Measurements from ENCODE around the gene USP49. TPM values are rescaled to one million over a fixed set of nuclear protein-coding genes. Genes with fewer than 3 reads are reported as not detected.
A peak's percentile ranks its signal among the peaks of the same experiment; 100 is the strongest.

The USP49 gene
- total RNA-seq, 1 experiment from 2014 or later, result 4.1 TPM

DNA sequence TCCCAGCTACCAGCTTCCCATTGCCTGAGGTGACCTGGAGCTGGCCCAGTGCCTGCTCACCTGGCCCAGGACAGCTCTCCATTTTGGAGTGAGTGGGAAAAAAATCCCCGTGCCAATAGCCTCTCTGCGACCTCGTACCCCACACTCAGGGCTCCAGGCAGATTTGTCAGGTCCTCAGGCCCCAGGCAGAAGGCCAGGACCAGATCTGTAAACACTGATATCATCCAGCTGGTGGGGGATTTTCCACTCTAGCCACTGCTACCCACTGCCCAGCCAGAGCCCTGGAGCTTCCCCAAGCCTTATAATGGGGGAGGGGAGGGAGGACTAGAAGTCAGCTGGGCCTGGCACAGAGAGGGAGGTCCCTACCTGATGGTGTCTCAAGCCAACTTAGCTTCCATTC is 146.6 kb downstream of the USP49 start:
- intact Hi-C loops (cut with micrococcal nuclease), result no loop called here
- BruUV-seq (replicated peaks), result no TSS peak
- ChIA-PET POLR2A (interaction anchor here (0.7 to 0.9 kb wide), 2 partner anchors 16 to 161 kb away, joined by 3 to 4 read pairs; no protein-coding TSS in a partner anchor), CTCF (interaction anchor here (0.8 to 1.2 kb wide), 4 partner anchors 12 to 381 kb away, joined by 3 to 5 read pairs (median 4); partner anchors contain the start of gene TFEB)
- Mint-ChIP-seq H3K4me3 (ENCODE audit: unreplicated experiment) (no peak overlapping the region), H3K4me1 (ENCODE audit: insufficient read depth, unreplicated experiment) (peaks cover 10% of the 10 kb centered on the region), H3K27me3 (ENCODE audit: insufficient read depth, unreplicated experiment) (peaks cover 20% of the 10 kb centered on the region), H3K36me3 (ENCODE audit: insufficient read depth, unreplicated experiment) (no peaks in the 10 kb centered on the region), H3K9me3 (ENCODE audit: unreplicated experiment) (no peaks in the 10 kb centered on the region), H3K27ac (ENCODE audit: low read depth, unreplicated experiment) (no peak overlapping the region)
- no peak for DNase-seq (ENCODE audit: unreplicated experiment)
- TF ChIP-seq, protein P1, sequence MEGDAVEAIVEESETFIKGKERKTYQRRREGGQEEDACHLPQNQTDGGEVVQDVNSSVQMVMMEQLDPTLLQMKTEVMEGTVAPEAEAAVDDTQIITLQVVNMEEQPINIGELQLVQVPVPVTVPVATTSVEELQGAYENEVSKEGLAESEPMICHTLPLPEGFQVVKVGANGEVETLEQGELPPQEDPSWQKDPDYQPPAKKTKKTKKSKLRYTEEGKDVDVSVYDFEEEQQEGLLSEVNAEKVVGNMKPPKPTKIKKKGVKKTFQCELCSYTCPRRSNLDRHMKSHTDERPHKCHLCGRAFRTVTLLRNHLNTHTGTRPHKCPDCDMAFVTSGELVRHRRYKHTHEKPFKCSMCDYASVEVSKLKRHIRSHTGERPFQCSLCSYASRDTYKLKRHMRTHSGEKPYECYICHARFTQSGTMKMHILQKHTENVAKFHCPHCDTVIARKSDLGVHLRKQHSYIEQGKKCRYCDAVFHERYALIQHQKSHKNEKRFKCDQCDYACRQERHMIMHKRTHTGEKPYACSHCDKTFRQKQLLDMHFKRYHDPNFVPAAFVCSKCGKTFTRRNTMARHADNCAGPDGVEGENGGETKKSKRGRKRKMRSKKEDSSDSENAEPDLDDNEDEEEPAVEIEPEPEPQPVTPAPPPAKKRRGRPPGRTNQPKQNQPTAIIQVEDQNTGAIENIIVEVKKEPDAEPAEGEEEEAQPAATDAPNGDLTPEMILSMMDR (IDR thresholded peaks at IDR 0.05; ENCODE audit: unreplicated experiment), result no peak

DNA sequence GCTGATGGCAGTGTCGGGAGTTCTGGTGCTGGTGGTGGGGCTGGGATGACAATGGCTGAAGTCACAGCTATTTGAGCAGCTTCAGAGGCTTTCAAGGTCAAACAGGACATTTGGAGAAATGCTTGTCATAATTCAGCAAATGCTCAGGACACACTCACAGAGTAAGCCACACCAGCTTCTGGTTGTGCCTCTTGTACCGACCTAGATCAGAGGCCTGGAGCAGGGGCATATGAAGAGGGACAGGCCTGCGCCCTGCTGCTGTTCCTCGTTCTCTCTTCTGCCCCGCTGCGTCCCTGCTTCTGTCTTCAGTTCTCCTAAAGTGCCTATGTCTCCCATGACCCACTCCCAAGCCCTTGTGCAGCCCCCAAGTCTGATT is 147.1 kb downstream of the USP49 start:
- BruUV-seq (replicated peaks), result no TSS peak
- TF ChIP-seq, protein P1 (IDR thresholded peaks at IDR 0.05; ENCODE audit: unreplicated experiment), result no peak
- ChIA-PET CTCF (interaction anchor here (0.6 to 1.0 kb wide), 5 partner anchors 12 to 978 kb away, joined by 3 to 5 read pairs (median 3); partner anchors contain the start of gene TFEB), POLR2A (interaction anchor here (0.6 to 0.9 kb wide), 2 partner anchors 15 to 341 kb away, joined by 3 read pairs; no protein-coding TSS in a partner anchor)
- peaks cover 10% of the 10 kb centered on the region for H3K4me1 Mint-ChIP-seq (ENCODE audit: insufficient read depth, unreplicated experiment)
- intact Hi-C loops (cut with micrococcal nuclease), result no loop called here
- H3K9me3 Mint-ChIP-seq (ENCODE audit: unreplicated experiment), result no peaks in the 10 kb centered on the region
- no peaks in the 10 kb centered on the region for H3K36me3 Mint-ChIP-seq (ENCODE audit: insufficient read depth, unreplicated experiment)
- no peak overlapping the region for H3K4me3 Mint-ChIP-seq (ENCODE audit: unreplicated experiment)
- no peak for DNase-seq (ENCODE audit: unreplicated experiment)
- no peak overlapping the region for H3K27ac Mint-ChIP-seq (ENCODE audit: low read depth, unreplicated experiment)
- H3K27me3 Mint-ChIP-seq (ENCODE audit: insufficient read depth, unreplicated experiment), result peaks cover 16% of the 10 kb centered on the region

DNA sequence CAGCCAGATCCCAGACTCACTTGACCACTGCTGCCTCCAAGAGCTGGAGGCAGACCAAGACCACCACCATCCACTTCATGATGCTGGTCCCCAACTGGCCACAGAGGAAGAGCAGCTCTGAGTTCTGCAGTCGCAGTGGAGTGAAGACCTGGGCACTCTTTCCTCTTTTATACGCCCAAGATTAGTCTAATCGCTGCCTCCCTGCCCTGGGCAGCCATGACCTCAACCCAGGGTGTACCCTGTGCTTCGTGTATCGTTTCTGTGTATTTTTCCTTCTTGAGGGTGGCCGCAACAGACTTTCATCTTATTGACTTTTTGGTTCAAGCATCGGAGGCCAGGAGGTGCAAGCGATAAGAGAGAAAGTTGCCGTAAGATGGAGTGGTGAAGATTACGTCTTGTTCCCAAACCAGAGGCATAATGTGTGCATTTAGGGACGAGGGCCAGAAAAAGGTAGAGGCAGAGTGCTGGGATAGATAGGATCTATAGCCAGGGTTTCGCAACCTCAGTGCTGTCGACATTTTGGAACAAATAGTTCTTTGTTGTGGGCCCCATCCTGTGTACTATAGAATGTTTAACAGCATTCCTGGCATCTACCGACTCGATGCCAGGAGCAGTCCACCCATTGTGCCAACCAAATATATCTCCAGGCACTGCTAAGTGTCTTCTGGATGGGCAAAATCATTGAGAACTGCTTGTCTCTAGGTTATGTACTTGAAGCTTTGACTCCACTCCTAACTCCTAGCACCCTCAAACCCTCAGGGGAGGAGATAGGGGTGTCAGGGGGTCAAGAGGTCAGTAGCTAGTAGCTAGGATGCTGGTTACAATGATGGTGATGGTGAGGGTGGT is 147.7 kb downstream of the USP49 start, which contains the start of gene PGC:
Gene PGC, minus strand, starts transcription at position 142 of the 846 bp plus-strand sequence. Its CDS starts 63 bp downstream, at position 79.
- no TSS peak for BruUV-seq (replicated peaks)
- Mint-ChIP-seq H3K4me1 (ENCODE audit: insufficient read depth, unreplicated experiment) (peaks cover 10% of the 10 kb centered on the region), H3K27ac (ENCODE audit: low read depth, unreplicated experiment) (no peak within 1 kb of the TSS), H3K4me3 (ENCODE audit: unreplicated experiment) (no peak within 1 kb of the TSS), H3K36me3 (ENCODE audit: insufficient read depth, unreplicated experiment) (no peaks in the 10 kb centered on the region), H3K9me3 (ENCODE audit: unreplicated experiment) (no peaks in the 10 kb centered on the region), H3K27me3 (ENCODE audit: insufficient read depth, unreplicated experiment) (peaks cover 14% of the 10 kb centered on the region)
- DNase-seq (ENCODE audit: unreplicated experiment), result peak; percentile 79
- CTCF ChIA-PET, result interaction anchor here (0.6 to 1.7 kb wide), 5 partner anchors 11 to 978 kb away, joined by 3 to 8 read pairs (median 4); partner anchors contain the start of gene TFEB
- POLR2A ChIA-PET, result interaction anchor here (0.6 to 0.9 kb wide), 2 partner anchors 15 to 342 kb away, joined by 3 read pairs; no protein-coding TSS in a partner anchor
- TF ChIP-seq, protein P1 (IDR thresholded peaks at IDR 0.05; ENCODE audit: unreplicated experiment), result no peak
- intact Hi-C loops (cut with micrococcal nuclease), result no loop called here

DNA sequence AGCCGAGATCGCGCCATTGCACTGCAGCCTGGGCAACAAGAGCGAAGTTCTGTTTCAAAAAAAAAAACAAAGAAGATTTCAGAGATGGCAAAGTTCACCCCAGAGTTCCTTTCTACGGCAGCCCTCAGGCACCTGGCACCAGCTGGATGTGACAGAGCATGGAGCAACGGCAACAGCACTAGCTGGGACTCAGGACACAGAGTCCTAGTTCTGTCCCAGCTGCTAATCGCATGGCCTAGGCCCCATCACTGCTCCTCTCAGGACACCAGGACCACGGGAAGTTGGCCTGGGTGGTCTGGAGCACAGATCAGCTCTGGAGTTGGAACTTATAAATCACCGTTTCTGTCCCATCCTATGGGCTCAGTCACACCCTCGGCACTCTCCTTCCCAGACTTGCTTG is 149.1 kb downstream of the USP49 start:
- DNase-seq (ENCODE audit: unreplicated experiment), result no peak
- POLR2A ChIA-PET, result no interaction called here
- H3K4me3 Mint-ChIP-seq (ENCODE audit: unreplicated experiment), result no peak overlapping the region
- BruUV-seq (replicated peaks), result no TSS peak
- H3K27me3 Mint-ChIP-seq (ENCODE audit: insufficient read depth, unreplicated experiment), result peaks cover 14% of the 10 kb centered on the region
- no peaks in the 10 kb centered on the region for H3K36me3 Mint-ChIP-seq (ENCODE audit: insufficient read depth, unreplicated experiment)
- H3K4me1 Mint-ChIP-seq (ENCODE audit: insufficient read depth, unreplicated experiment), result peaks cover 16% of the 10 kb centered on the region
- intact Hi-C loops (cut with micrococcal nuclease), result no loop called here
- H3K27ac Mint-ChIP-seq (ENCODE audit: low read depth, unreplicated experiment), result no peak overlapping the region
- no peaks in the 10 kb centered on the region for H3K9me3 Mint-ChIP-seq (ENCODE audit: unreplicated experiment)
- CTCF ChIA-PET, result interaction anchor here (0.7 to 1.7 kb wide), 2 partner anchors 12 to 29 kb away, joined by 4 to 8 read pairs; no protein-coding TSS in a partner anchor
- TF ChIP-seq, protein P1 (IDR thresholded peaks at IDR 0.05; ENCODE audit: unreplicated experiment), result no peak

Measured in MCF 10A (cell line).